H1 (cell line): Measurements from ENCODE around the gene REL. TPM values are rescaled to one million over a fixed set of nuclear protein-coding genes. Genes with fewer than 3 reads are reported as not detected.

Experiments
- CTCF ChIA-PET: fragments of 300-600 bp; sonication (Branson Sonifier 250); formaldehyde crosslinking; loops from one replicate; lab custom pipeline; 2021; ENCODE audit not compliant: partially characterized antibody; lab: Charles Lee
- POLR2A ChIA-PET: fragments of 300-600 bp; sonication (Branson Sonifier 250); formaldehyde crosslinking; loops from one replicate; lab custom pipeline; 2021; ENCODE audit warnings: inconsistent platforms; ENCODE audit not compliant: partially characterized antibody; lab: Charles Lee
- DNase-seq, 2 experiments: peaks; one replicate each; pipeline versions ENCODE4 v3.0.0 to v3.0.0-alpha.2; 2010 to 2022; ENCODE audit warnings: low spot score in 2 of 2, low read depth in 1 of 2, mixed read lengths in 1 of 2
- FAIRE-seq: peaks from 2 replicates; lab custom pipeline; 2011; peaks lifted over from hg19 to GRCh38; lab: Jason Lieb, UNC
- H2AFZ ChIP-seq: 2 replicates; pipeline ENCODE4 v1.8.1; 2012; ENCODE audit warnings: low read length, inconsistent platforms
- H2AK5ac ChIP-seq: 2 replicates; pipeline ENCODE4 v1.6.1; 2013; ENCODE audit warnings: low read depth, low read length
- H2BK120ac ChIP-seq: replicated peaks from 2 replicates; pipeline ENCODE3; 2013; ENCODE audit warnings: low read depth, low read length, inconsistent platforms
- H2BK12ac ChIP-seq: 2 replicates; pipeline ENCODE4 v1.6.1; 2013; ENCODE audit warnings: low read depth, low read length
- H2BK15ac ChIP-seq: 2 replicates; pipeline ENCODE4 v1.6.1; 2013; ENCODE audit warnings: low read length
- H2BK20ac ChIP-seq: 2 replicates; pipeline ENCODE4 v1.6.1; 2013; ENCODE audit warnings: low read length
- H2BK5ac ChIP-seq: 2 replicates; pipeline ENCODE4 v1.6.1; 2013; ENCODE audit warnings: low read depth, low read length
- H3K14ac ChIP-seq: 2 replicates; pipeline ENCODE4 v1.6.1; 2013; ENCODE audit warnings: inconsistent platforms; ENCODE audit not compliant: insufficient read length
- H3K18ac ChIP-seq: 2 replicates; pipeline ENCODE4 v1.6.1; 2013; ENCODE audit warnings: low read length; ENCODE audit errors: extremely low read depth
- H3K23ac ChIP-seq: 2 replicates; pipeline ENCODE4 v1.6.1; 2013; ENCODE audit warnings: inconsistent platforms; ENCODE audit not compliant: insufficient read length
- H3K23me2 ChIP-seq: 2 replicates; pipeline ENCODE4 v1.6.1; 2013; ENCODE audit warnings: low read depth, low read length
- H3K27ac ChIP-seq: 2 replicates; pipeline ENCODE4 v1.6.1; 2011; ENCODE audit warnings: low read depth, low read length, inconsistent platforms
- H3K27me3 ChIP-seq, 4 experiments: replicated peaks in 1 of 4; 1 replicate in 1 of 4; 2 replicates in 3 of 4; pipeline versions ENCODE4 v1.6.1 to v1.8.1; 2011 to 2013; ENCODE audit warnings: low read length in 3 of 4, mild to moderate bottlenecking in 3 of 4, inconsistent platforms in 2 of 4, mixed read lengths in 2 of 4, moderate library complexity in 1 of 4; ENCODE audit not compliant: control insufficient read depth in 3 of 4, insufficient read depth in 3 of 4; ENCODE audit errors: extremely low read depth in 1 of 4
- H3K36me3 ChIP-seq, 4 experiments: 2 replicates each; pipeline versions ENCODE4 v1.6.1 to v1.8.1; 2011 to 2013; ENCODE audit warnings: mild to moderate bottlenecking in 4 of 4, low read length in 3 of 4, moderate library complexity in 2 of 4, control low read depth in 1 of 4, inconsistent platforms in 1 of 4; ENCODE audit not compliant: insufficient read depth in 4 of 4, control insufficient read depth in 2 of 4
- H3K4ac ChIP-seq: replicated peaks from 2 replicates; pipeline ENCODE3; 2013; ENCODE audit warnings: low read length, low read depth, mixed read lengths, inconsistent platforms; ENCODE audit not compliant: insufficient read length
- H3K4me1 ChIP-seq, 4 experiments: replicated peaks in 1 of 4; 1 replicate in 1 of 4; 2 replicates in 3 of 4; pipeline versions ENCODE4 v1.6.1 to v1.8.1; 2011 to 2013; ENCODE audit warnings: low read length in 3 of 4, inconsistent platforms in 2 of 4, mixed read lengths in 1 of 4; ENCODE audit not compliant: insufficient read depth in 4 of 4, control insufficient read depth in 3 of 4
- H3K4me2 ChIP-seq, 2 experiments: 2 replicates each; pipeline versions ENCODE4 v1.6.1 to v1.8.1; 2011 to 2013; ENCODE audit warnings: low read depth in 2 of 2, low read length in 2 of 2, control low read depth in 1 of 2, inconsistent platforms in 1 of 2, mild to moderate bottlenecking in 1 of 2; ENCODE audit not compliant: insufficient read depth in 1 of 2
- H3K4me3 ChIP-seq, 4 experiments: fragments of 200-600, 300-600 bp in 1 of 4; sonication (generic), shearing (Covaris generic), sonication (Bioruptor Twin) in 1 of 4; 2 replicates each; pipeline versions ENCODE4 v1.5.1 to v1.8.1; 2011 to 2016; ENCODE audit warnings: low read length in 4 of 4, low read depth in 3 of 4, control low read depth in 2 of 4, inconsistent platforms in 2 of 4, mild to moderate bottlenecking in 2 of 4, mixed read lengths in 1 of 4, moderate library complexity in 1 of 4; ENCODE audit not compliant: insufficient read depth in 2 of 4; ENCODE audit errors: extremely low read depth in 1 of 4
- H3K56ac ChIP-seq: replicated peaks from 2 replicates; pipeline ENCODE3; 2013; ENCODE audit warnings: low read depth, mild to moderate bottlenecking, mixed read lengths, low read length, inconsistent platforms; ENCODE audit not compliant: insufficient read length
- H3K79me1 ChIP-seq: 2 replicates; pipeline ENCODE4 v1.6.1; 2013; ENCODE audit warnings: low read depth, low read length, control low read depth
- H3K79me2 ChIP-seq, 2 experiments: 2 replicates each; pipeline versions ENCODE4 v1.6.1 to v1.8.1; 2012 to 2013; ENCODE audit warnings: low read length in 2 of 2, mild to moderate bottlenecking in 2 of 2, inconsistent platforms in 1 of 2; ENCODE audit not compliant: insufficient read depth in 2 of 2, control insufficient read depth in 1 of 2
- H3K9ac ChIP-seq, 4 experiments: replicated peaks in 1 of 4; 1 replicate in 1 of 4; 2 replicates in 3 of 4; pipeline versions ENCODE4 v1.6.1 to v1.8.1; 2011 to 2013; ENCODE audit warnings: low read depth in 3 of 4, low read length in 3 of 4, control low read depth in 2 of 4, mild to moderate bottlenecking in 2 of 4, moderate library complexity in 2 of 4, inconsistent platforms in 1 of 4; ENCODE audit errors: extremely low read depth in 1 of 4
- H3K9me3 ChIP-seq, 2 experiments: 2 replicates each; pipeline versions ENCODE4 v1.6.1 to v1.8.1; 2012 to 2013; ENCODE audit warnings: mild to moderate bottlenecking in 2 of 2, moderate library complexity in 2 of 2, control low read depth in 1 of 2, inconsistent platforms in 1 of 2, low read depth in 1 of 2, low read length in 1 of 2, mixed read lengths in 1 of 2; ENCODE audit not compliant: insufficient read depth in 2 of 2
- H4K20me1 ChIP-seq, 2 experiments: replicated peaks in 1 of 2; 2 replicates each; pipeline versions ENCODE3 to v1.8.1; 2011 to 2013; ENCODE audit warnings: inconsistent platforms in 2 of 2, low read length in 2 of 2, mild to moderate bottlenecking in 1 of 2; ENCODE audit not compliant: insufficient read depth in 2 of 2, control insufficient read depth in 1 of 2
- H4K5ac ChIP-seq: 2 replicates; pipeline ENCODE4 v1.6.1; 2013; ENCODE audit warnings: low read length, low read depth, mixed read lengths, inconsistent platforms; ENCODE audit not compliant: insufficient read length
- H4K8ac ChIP-seq: 2 replicates; pipeline ENCODE4 v1.8.0; 2013; ENCODE audit warnings: mild to moderate bottlenecking, moderate library complexity, low read length, inconsistent platforms; ENCODE audit not compliant: insufficient read depth; ENCODE audit errors: extremely low read depth
- H4K91ac ChIP-seq: replicated peaks from 2 replicates; pipeline ENCODE3; 2013; ENCODE audit warnings: low read length, mixed read lengths, inconsistent platforms; ENCODE audit not compliant: insufficient read length
- SP1 ChIP-seq: IDR thresholded peaks from 2 replicates; pipeline ENCODE4 v1.6.1; 2011; ENCODE audit warnings: low read depth, low read length
- TBP ChIP-seq: IDR thresholded peaks from 2 replicates; pipeline ENCODE4 v1.6.1; 2011; ENCODE audit warnings: low read depth, low read length, improper control_type of control experiment
- WGBS, 2 experiments: shearing (Covaris generic) in 1 of 2; methylation state at CpG; one replicate each; pipeline versions ENCODE4 v1.1.6 to v1.1.7; 2013 to 2015; ENCODE audit warnings: low lambda C conversion rate in 2 of 2, mixed read lengths in 2 of 2, inconsistent platforms in 1 of 2, low coverage in 1 of 2, missing lambda C conversion rate in 1 of 2; ENCODE audit not compliant: insufficient replicate concordance in 2 of 2, insufficient coverage in 1 of 2, insufficient read length in 1 of 2; ENCODE audit errors: extremely low coverage in 1 of 2, missing lambda C conversion rate in 1 of 2; 5-methylcytosine and 5-hydroxymethylcytosine counted together
- polyA plus RNA-seq, 7 experiments: library from polyadenylated mRNA; depleted of rRNA in 3 of 7; stranded (reverse) in 5 of 7; unstranded in 2 of 7; fragments of >200 nt in 5 of 7; fragments of 200-250 nt in 2 of 7; gene quantifications; 1 replicate in 5 of 7; 2 replicates in 1 of 7; 4 replicates in 1 of 7; pipeline versions ENCODE4 v1.2.1 to v1.2.3, GENCODE V29; 2011 to 2013; ENCODE audit warnings: missing spikeins in 2 of 7, mixed read lengths in 2 of 7
- total RNA-seq: library from RNA; stranded (reverse); fragmentation: NEBNext Ultra II Directional; extraction: Animal tissue kit (Norgen Biotek cat#: 25700); gene quantifications from 2 replicates; pipeline ENCODE4 v1.2.1, GENCODE V29; 2021

The REL gene
- total and polyA plus RNA-seq, 2 of the 8 experiments (the other 6 are each of a cell fraction or from before 2014, with no cell fraction given) = 1.5 to 7.5 TPM

GRCh38 chr2:60890393-60890707 lies 9.0 kb downstream of the REL start:
- TF ChIP-seq TBP (no peak), SP1 (no peak)
- no peaks in the 10 kb centered on the region for H3K9me3 ChIP-seq
- no peak overlapping the region for H3K4ac ChIP-seq
- no peak for FAIRE-seq
- no peaks in the 10 kb centered on the region for H3K79me1 ChIP-seq
- no peak overlapping the region for H3K56ac ChIP-seq
- H2BK120ac ChIP-seq = no peak overlapping the region
- no peak overlapping the region for H3K23ac ChIP-seq
- no peak overlapping the region for H2BK5ac ChIP-seq
- H3K4me3 ChIP-seq = no peak overlapping the region
- no peak overlapping the region for H4K5ac ChIP-seq
- H4K8ac ChIP-seq = no peak overlapping the region
- no peaks in the 10 kb centered on the region for H4K20me1 ChIP-seq
- no peak overlapping the region for H2AFZ ChIP-seq
- H3K23me2 ChIP-seq = no peaks in the 10 kb centered on the region
- no peak overlapping the region for H2BK20ac ChIP-seq
- peaks cover 0 to 3% (median 0%) of the 10 kb centered on the region in 4 experiments; a peak in 1 of 8 replicates for H3K36me3 ChIP-seq
- ChIA-PET POLR2A (no interaction called here), CTCF (no interaction called here)
- no peak for DNase-seq
- no peak overlapping the region for H4K91ac ChIP-seq
- no peak overlapping the region for H3K4me2 ChIP-seq
- H2BK12ac ChIP-seq = no peak overlapping the region
- no peak overlapping the region for H3K14ac ChIP-seq
- no peak overlapping the region for H3K9ac ChIP-seq
- H2BK15ac ChIP-seq = no peak overlapping the region
- H3K27ac ChIP-seq = no peak overlapping the region
- no peaks in the 10 kb centered on the region for H3K27me3 ChIP-seq
- 89% methylated on average over 1 of the region's 1 CpG; no CpG with 5 or more reads in 1 of the 2 experiments for WGBS, 2 experiments
- no peaks in the 10 kb centered on the region for H3K79me2 ChIP-seq
- H3K18ac ChIP-seq = no peak overlapping the region
- no peaks in the 10 kb centered on the region; a peak in 1 of 7 replicates for H3K4me1 ChIP-seq
- no peak overlapping the region for H2AK5ac ChIP-seq
